ENCODE measurements around the gene GRB14. TPM values are rescaled to one million over a fixed set of nuclear protein-coding genes. Genes with fewer than 3 reads are reported as not detected.

The GRB14 gene
- total RNA-seq, 2 experiments from 2014 or later = not detected

- Histone ChIP-seq H3K4me1 (ENCODE audit: insufficient read depth, low read length, poor library complexity, severe bottlenecking) (no peaks in the 10 kb centered on the region), H4K20me1 (ENCODE audit: insufficient read depth, low read length) (no peaks in the 10 kb centered on the region), H2AFZ (ENCODE audit: low read length) (no peak overlapping the region), H3K36me3 (ENCODE audit: insufficient read depth, low read length) (no peaks in the 10 kb centered on the region), H3K4me2 (ENCODE audit: low read length) (no peak overlapping the region), H3K4me3 (ENCODE audit: low read depth, low read length, poor library complexity, severe bottlenecking) (no peak overlapping the region), H3K9me2 (ENCODE audit: insufficient read depth, low read length) (no peaks in the 10 kb centered on the region), H3K27ac (ENCODE audit: low read depth, low read length, poor library complexity, severe bottlenecking) (no peak overlapping the region), H3K9me3 (ENCODE audit: low read length) (no peaks in the 10 kb centered on the region), H3K79me2 (ENCODE audit: insufficient read depth, low read depth, low read length) (no peaks in the 10 kb centered on the region)
- intact Hi-C loops (cut with micrococcal nuclease; ENCODE audit: unreplicated experiment) = no loop called here
- TF ChIP-seq CTCF (conservative IDR thresholded peaks at IDR 0.05; ENCODE audit: low read length) = no peak
- no peak for TF ChIP-seq EZH2phosphoT487 (IDR thresholded peaks at IDR 0.05; ENCODE audit: borderline replicate concordance, low read depth, low read length)
- no peak for DNase-seq (ENCODE audit: low spot score)
- CTCF ChIA-PET (ENCODE audit: unreplicated experiment) = no interaction called here
- POLR2A ChIA-PET = no interaction called here
- BruUV-seq (replicated peaks) = no TSS peak
Observed at GRCh38 chr2:164523009-164523408, 98.3 kb downstream of the GRB14 start.

GRCh38 chr2:164522561-164522981 is 98.7 kb downstream of the GRB14 start:
- intact Hi-C loops (cut with micrococcal nuclease; ENCODE audit: unreplicated experiment) = no loop called here
- no peaks in the 10 kb centered on the region for H3K79me2 ChIP-seq (ENCODE audit: insufficient read depth, low read depth, low read length)

More at GRCh38 chr2:164522561-164522981, 98.7 kb downstream of the GRB14 start:
- no peak for TF ChIP-seq EZH2phosphoT487 (IDR thresholded peaks at IDR 0.05; ENCODE audit: borderline replicate concordance, low read depth, low read length)
- TF ChIP-seq CTCF (conservative IDR thresholded peaks at IDR 0.05; ENCODE audit: low read length) = no peak
- Histone ChIP-seq H3K9me2 (ENCODE audit: insufficient read depth, low read length) (no peaks in the 10 kb centered on the region), H3K4me2 (ENCODE audit: low read length) (no peak overlapping the region), H3K4me1 (ENCODE audit: insufficient read depth, low read length, poor library complexity, severe bottlenecking) (no peaks in the 10 kb centered on the region), H3K4me3 (ENCODE audit: low read depth, low read length, poor library complexity, severe bottlenecking) (no peak overlapping the region), H4K20me1 (ENCODE audit: insufficient read depth, low read length) (no peaks in the 10 kb centered on the region), H3K36me3 (ENCODE audit: insufficient read depth, low read length) (no peaks in the 10 kb centered on the region), H3K9me3 (ENCODE audit: low read length) (no peaks in the 10 kb centered on the region), H3K27ac (ENCODE audit: low read depth, low read length, poor library complexity, severe bottlenecking) (no peak overlapping the region), H2AFZ (ENCODE audit: low read length) (no peak overlapping the region)
- BruUV-seq (replicated peaks) = no TSS peak
- no peak for DNase-seq (ENCODE audit: low spot score)
- ChIA-PET POLR2A (no interaction called here), CTCF (ENCODE audit: unreplicated experiment) (no interaction called here)
